H9 (cell line): Measurements from ENCODE around the gene SHBG. TPM values are rescaled to one million over a fixed set of nuclear protein-coding genes. Genes with fewer than 3 reads are reported as not detected.

Experiments
- DNase-seq: peaks from one replicate; pipeline ENCODE4 v3.0.0-alpha.2; 2017
- H2AFZ ChIP-seq: one replicate; pipeline ENCODE4 v1.6.1; 2013; ENCODE audit warnings: mild to moderate bottlenecking, low read length, control low read depth, moderate library complexity
- H2AK5ac ChIP-seq: 2 replicates; pipeline ENCODE4 v1.6.1; 2013; ENCODE audit warnings: low read length, control low read depth, mixed read lengths; ENCODE audit not compliant: insufficient read length
- H2BK120ac ChIP-seq: one replicate; pipeline ENCODE4 v1.6.1; 2013; ENCODE audit warnings: low read depth, mild to moderate bottlenecking, low read length, control low read depth, inconsistent platforms; ENCODE audit not compliant: poor library complexity, severe bottlenecking
- H2BK12ac ChIP-seq: 2 replicates; pipeline ENCODE4 v1.6.1; 2013; ENCODE audit warnings: low read length, control low read depth, mixed read lengths, low read depth; ENCODE audit not compliant: insufficient read length
- H2BK15ac ChIP-seq: 2 replicates; pipeline ENCODE4 v1.6.1; 2013; ENCODE audit warnings: low read depth, low read length, control low read depth
- H2BK20ac ChIP-seq: one replicate; pipeline ENCODE4 v1.6.1; 2013; ENCODE audit warnings: low read depth, mild to moderate bottlenecking, low read length, control low read depth, inconsistent platforms; ENCODE audit not compliant: poor library complexity, severe bottlenecking
- H2BK5ac ChIP-seq: 2 replicates; pipeline ENCODE4 v1.6.1; 2013; ENCODE audit warnings: low read length, control low read depth, mixed read lengths; ENCODE audit not compliant: insufficient read length
- H3K14ac ChIP-seq: 2 replicates; pipeline ENCODE4 v1.6.1; 2013; ENCODE audit warnings: low read length, control low read depth; ENCODE audit not compliant: insufficient read depth
- H3K18ac ChIP-seq: 2 replicates; pipeline ENCODE4 v1.6.1; 2013; ENCODE audit warnings: low read depth, mild to moderate bottlenecking, mixed read lengths, low read length, control low read depth; ENCODE audit not compliant: insufficient read length
- H3K23ac ChIP-seq: 2 replicates; pipeline ENCODE4 v1.6.1; 2013; ENCODE audit warnings: low read length, control low read depth, mixed read lengths, low read depth; ENCODE audit not compliant: insufficient read length
- H3K23me2 ChIP-seq: 2 replicates; pipeline ENCODE4 v1.6.1; 2013; ENCODE audit warnings: low read depth, mild to moderate bottlenecking, mixed read lengths, low read length, control low read depth; ENCODE audit not compliant: insufficient read length, poor library complexity, severe bottlenecking
- H3K27ac ChIP-seq: 2 replicates; pipeline ENCODE4 v1.5.1; 2013; ENCODE audit warnings: low read length, control low read depth, mixed read lengths, low read depth; ENCODE audit not compliant: insufficient read length
- H3K27me3 ChIP-seq: 2 replicates; pipeline ENCODE4 v1.6.1; 2013; ENCODE audit warnings: low read length, control low read depth, inconsistent platforms; ENCODE audit not compliant: insufficient read depth
- H3K4ac ChIP-seq: 2 replicates; pipeline ENCODE4 v1.6.1; 2013; ENCODE audit warnings: low read depth, mild to moderate bottlenecking, control low read depth, inconsistent platforms, low read length, moderate library complexity
- H3K4me1 ChIP-seq: 2 replicates; pipeline ENCODE4 v1.6.1; 2013; ENCODE audit warnings: low read length, control low read depth, inconsistent platforms; ENCODE audit not compliant: insufficient read depth
- H3K4me2 ChIP-seq: 2 replicates; pipeline ENCODE4 v1.6.1; 2013; ENCODE audit warnings: low read length, control low read depth, mixed read lengths; ENCODE audit not compliant: insufficient read length, insufficient read depth
- H3K56ac ChIP-seq: 2 replicates; pipeline ENCODE4 v1.6.1; 2013; ENCODE audit warnings: low read depth, mild to moderate bottlenecking, mixed read lengths, low read length, control low read depth; ENCODE audit not compliant: insufficient read length
- H3K79me1 ChIP-seq: 2 replicates; pipeline ENCODE4 v1.6.1; 2013; ENCODE audit warnings: low read depth, mild to moderate bottlenecking, moderate library complexity, low read length, control low read depth, inconsistent platforms; ENCODE audit not compliant: insufficient read depth, poor library complexity, severe bottlenecking
- H3K79me2 ChIP-seq: 2 replicates; pipeline ENCODE4 v1.6.1; 2013; ENCODE audit warnings: low read length, control low read depth, inconsistent platforms; ENCODE audit not compliant: insufficient read depth
- H3K9ac ChIP-seq: 2 replicates; pipeline ENCODE4 v1.6.1; 2013; ENCODE audit warnings: low read length, control low read depth, mixed read lengths; ENCODE audit not compliant: insufficient read length; ENCODE audit errors: extremely low read depth
- H3K9me3 ChIP-seq: one replicate; pipeline ENCODE4 v1.6.1; 2013; ENCODE audit warnings: low read depth, low read length, inconsistent platforms; ENCODE audit not compliant: control insufficient read depth
- H3T11ph ChIP-seq: one replicate; pipeline ENCODE4 v1.6.1; 2013; ENCODE audit warnings: mild to moderate bottlenecking, low read length, control low read depth, inconsistent platforms
- H4K20me1 ChIP-seq: one replicate; pipeline ENCODE4 v1.6.1; 2013; ENCODE audit not compliant: control insufficient read depth, insufficient read length, insufficient read depth
- H4K5ac ChIP-seq: 2 replicates; pipeline ENCODE4 v1.6.1; 2013; ENCODE audit warnings: low read depth, mild to moderate bottlenecking, mixed read lengths, low read length, control low read depth; ENCODE audit not compliant: insufficient read length
- H4K8ac ChIP-seq: replicated peaks from 2 replicates; pipeline ENCODE4 v1.6.1; 2013; ENCODE audit warnings: low read length, control low read depth, mixed read lengths, low read depth; ENCODE audit not compliant: insufficient read length
- H4K91ac ChIP-seq: 2 replicates; pipeline ENCODE4 v1.6.1; 2013; ENCODE audit warnings: low read depth, mild to moderate bottlenecking, moderate library complexity, mixed read lengths, low read length, control low read depth; ENCODE audit not compliant: insufficient read length
- H3K27ac Mint-ChIP-seq, 3 experiments: 2 replicates in 2 of 3; 3 replicates in 1 of 3; pipeline ENCODE4 v1.8.0; 2020 to 2021; ENCODE audit warnings: mixed read lengths in 3 of 3, mild to moderate bottlenecking in 1 of 3, moderate library complexity in 1 of 3
- H3K27me3 Mint-ChIP-seq: 2 replicates; pipeline ENCODE4 v1.8.0; 2021; ENCODE audit warnings: low read depth, mild to moderate bottlenecking, moderate library complexity, mixed read lengths
- H3K36me3 Mint-ChIP-seq, 3 experiments: 2 replicates in 2 of 3; 3 replicates in 1 of 3; pipeline ENCODE4 v1.8.0; 2020 to 2021; ENCODE audit warnings: low read depth in 3 of 3, mixed read lengths in 3 of 3; ENCODE audit not compliant: insufficient read depth in 1 of 3
- H3K4me1 Mint-ChIP-seq, 2 experiments: 2 replicates each; pipeline ENCODE4 v1.8.0; 2020; ENCODE audit warnings: mixed read lengths in 2 of 2
- H3K4me3 Mint-ChIP-seq, 2 experiments: 2 replicates in 1 of 2; 3 replicates in 1 of 2; pipeline ENCODE4 v1.8.0; 2020 to 2021; ENCODE audit warnings: mild to moderate bottlenecking in 2 of 2, mixed read lengths in 2 of 2, moderate library complexity in 1 of 2
- H3K9me3 Mint-ChIP-seq, 2 experiments: 2 replicates in 1 of 2; 3 replicates in 1 of 2; pipeline ENCODE4 v1.8.0; 2020; ENCODE audit warnings: mild to moderate bottlenecking in 2 of 2, mixed read lengths in 2 of 2, moderate library complexity in 1 of 2
- WGBS: extraction: QIAGEN DNeasy Blood & Tissue Kit; methylation state at CpG from one replicate; pipeline ENCODE4 v1.1.7; 2013; ENCODE audit warnings: missing lambda C conversion rate, low lambda C conversion rate, mixed read lengths; ENCODE audit not compliant: insufficient read length; ENCODE audit errors: extremely low coverage; 5-methylcytosine and 5-hydroxymethylcytosine counted together
- total RNA-seq: library from RNA; stranded (reverse); gene quantifications from 2 replicates; pipeline ENCODE4 v1.2.1, GENCODE V29; 2021
- TF ChIP-seq, protein P1 (sequence below): fragments of 200-600 bp; sonication (generic); conservative IDR thresholded peaks from 3 replicates; pipeline ENCODE4 v1.8.0; 2021; ENCODE audit warnings: antibody characterized with exemption, mild to moderate bottlenecking

SHBG gene
- total RNA-seq, 1 experiment from 2014 or later = 1.6 TPM

DNA sequence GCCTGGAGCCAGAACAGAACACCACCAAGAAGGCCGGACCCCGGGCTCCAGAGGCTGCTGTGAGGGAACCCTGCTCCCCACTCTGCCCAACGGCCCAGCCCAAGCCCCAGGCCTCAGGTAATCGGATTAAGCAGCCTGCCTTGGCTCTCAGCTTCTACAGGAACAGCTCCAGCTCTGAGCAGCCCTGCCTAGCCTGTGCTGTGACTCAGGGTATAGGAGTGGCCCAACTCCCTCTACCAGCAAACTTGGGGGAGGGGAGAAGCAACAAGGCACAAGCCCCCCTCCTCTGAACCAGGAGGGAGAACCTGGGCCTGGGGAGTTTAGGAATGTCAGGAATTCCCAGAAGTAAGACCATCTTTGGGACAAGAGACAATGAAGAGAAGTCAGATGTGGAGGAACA is 39.2 kb upstream of the SHBG start:
- peaks cover 21 to 49% of the 10 kb centered on the region in 2 experiments for H3K4me1 Mint-ChIP-seq
- Histone ChIP-seq H3K14ac (peak overlapping the region; percentile 48), H2BK120ac (peak overlapping the region; percentile 8), H3K56ac (no peak overlapping the region), H3K23me2 (peaks cover 10% of the 10 kb centered on the region), H3K79me1 (no peaks in the 10 kb centered on the region), H2BK12ac (no peak overlapping the region), H2BK5ac (no peak overlapping the region), H4K8ac (no peak overlapping the region), H3K27me3 (no peaks in the 10 kb centered on the region), H2BK15ac (no peak overlapping the region), H3K27ac (no peak overlapping the region), H3K4me1 (no peaks in the 10 kb centered on the region; the same call in 1 of the 2 replicates), H2AK5ac (no peak overlapping the region), H3T11ph (no peak overlapping the region), H3K4me2 (no peak overlapping the region), H2BK20ac (no peak overlapping the region), H2AFZ (no peak overlapping the region), H4K91ac (no peak overlapping the region), H3K18ac (peak overlapping the region; percentile 51), H4K20me1 (no peaks in the 10 kb centered on the region), H4K5ac (no peak overlapping the region), H3K9ac (no peak overlapping the region), H3K79me2 (no peaks in the 10 kb centered on the region), H3K4ac (no peak overlapping the region), H3K9me3 (no peaks in the 10 kb centered on the region), H3K23ac (no peak overlapping the region)
- peaks cover 32 to 68% (median 61%) of the 10 kb centered on the region in 3 experiments for H3K36me3 Mint-ChIP-seq
- H3K27ac Mint-ChIP-seq = peak overlapping the region; percentile 74 to 98 (median 85); a peak in 6 of 7 replicates
- WGBS = no CpG with 5 or more reads among the region's 4 CpGs
- H3K4me3 Mint-ChIP-seq = peak overlapping the region; percentile 5 to 6; a peak in 4 of 5 replicates
- no peaks in the 10 kb centered on the region for H3K27me3 Mint-ChIP-seq
- peak; percentile 86 for DNase-seq
- H3K9me3 Mint-ChIP-seq = no peaks in the 10 kb centered on the region
- TF ChIP-seq, protein P1, sequence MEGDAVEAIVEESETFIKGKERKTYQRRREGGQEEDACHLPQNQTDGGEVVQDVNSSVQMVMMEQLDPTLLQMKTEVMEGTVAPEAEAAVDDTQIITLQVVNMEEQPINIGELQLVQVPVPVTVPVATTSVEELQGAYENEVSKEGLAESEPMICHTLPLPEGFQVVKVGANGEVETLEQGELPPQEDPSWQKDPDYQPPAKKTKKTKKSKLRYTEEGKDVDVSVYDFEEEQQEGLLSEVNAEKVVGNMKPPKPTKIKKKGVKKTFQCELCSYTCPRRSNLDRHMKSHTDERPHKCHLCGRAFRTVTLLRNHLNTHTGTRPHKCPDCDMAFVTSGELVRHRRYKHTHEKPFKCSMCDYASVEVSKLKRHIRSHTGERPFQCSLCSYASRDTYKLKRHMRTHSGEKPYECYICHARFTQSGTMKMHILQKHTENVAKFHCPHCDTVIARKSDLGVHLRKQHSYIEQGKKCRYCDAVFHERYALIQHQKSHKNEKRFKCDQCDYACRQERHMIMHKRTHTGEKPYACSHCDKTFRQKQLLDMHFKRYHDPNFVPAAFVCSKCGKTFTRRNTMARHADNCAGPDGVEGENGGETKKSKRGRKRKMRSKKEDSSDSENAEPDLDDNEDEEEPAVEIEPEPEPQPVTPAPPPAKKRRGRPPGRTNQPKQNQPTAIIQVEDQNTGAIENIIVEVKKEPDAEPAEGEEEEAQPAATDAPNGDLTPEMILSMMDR = no peak
